Naive thymus-derived CD8-positive, alpha-beta T cell (primary cell): ENCODE measurements around the gene VPS39. TPM values are rescaled to one million over a fixed set of nuclear protein-coding genes. Genes with fewer than 3 reads are reported as not detected.
A peak's percentile ranks its signal among the peaks of the same experiment; 100 is the strongest.

Experiments
- ATAC-seq, 2 donors: fragments of 150-1000 bp; cut with Tn5 transposase in 1 of 2; sonication (Bioruptor Pico), chemical (Tn5 transposase) in 1 of 2; 1 replicate in 1 of 2; 2 replicates in 1 of 2; pipeline ENCODE4 v1.10.0; 2021; ENCODE audit warnings: mild to moderate bottlenecking in 2 of 2, moderate library complexity in 2 of 2
- POLR2A ChIA-PET: fragments of 350-600 bp; sonication (Branson Sonifier 250); formaldehyde crosslinking; loops from one replicate; lab custom pipeline; 2021; ENCODE audit warnings: antibody characterized with exemption; lab: Charles Lee
- DNase-seq, 10 donors: peaks; one replicate each; pipeline versions ENCODE4 v3.0.0 to v3.0.0-alpha.2; 2020 to 2022
- H3K27ac Mint-ChIP-seq, 10 donors: one replicate each; pipeline ENCODE4 v1.8.0; 2020 to 2022; ENCODE audit warnings: mild to moderate bottlenecking in 10 of 10, mixed read lengths in 10 of 10, moderate library complexity in 4 of 10, inconsistent platforms in 1 of 10
- H3K27me3 Mint-ChIP-seq, 5 donors: one replicate each; pipeline ENCODE4 v1.8.0; 2021 to 2022; ENCODE audit warnings: mixed read lengths in 5 of 5
- H3K36me3 Mint-ChIP-seq, 3 donors: one replicate each; pipeline ENCODE4 v1.8.0; 2020 to 2022; ENCODE audit warnings: mixed read lengths in 3 of 3, mild to moderate bottlenecking in 2 of 3, inconsistent platforms in 1 of 3
- H3K4me1 Mint-ChIP-seq, 4 donors: one replicate each; pipeline ENCODE4 v1.8.0; 2021 to 2022; ENCODE audit warnings: mixed read lengths in 4 of 4
- H3K4me3 Mint-ChIP-seq, 10 donors: one replicate each; pipeline ENCODE4 v1.8.0; 2020 to 2022; ENCODE audit warnings: mild to moderate bottlenecking in 10 of 10, mixed read lengths in 10 of 10, moderate library complexity in 6 of 10, inconsistent platforms in 1 of 10
- H3K9me3 Mint-ChIP-seq, 9 donors: one replicate each; pipeline ENCODE4 v1.8.0; 2020 to 2022; ENCODE audit warnings: mixed read lengths in 9 of 9, mild to moderate bottlenecking in 3 of 9, inconsistent platforms in 1 of 9, moderate library complexity in 1 of 9
- polyA plus RNA-seq, 3 donors: library from polyadenylated mRNA; unstranded; fragments of 300-500 nt; fragmentation: Illumina TruSeq; gene quantifications; one replicate each; pipeline ENCODE4 v1.2.3, GENCODE V29; 2021
- total RNA-seq, 8 experiments: library from RNA in 2 of 8; stranded (reverse) in 2 of 8; gene quantifications; one replicate each; pipeline ENCODE4 v1.2.3 and lab custom pipeline; 2021 to 2026

Gene VPS39
- total and polyA plus RNA-seq, 5 experiments from 2014 or later = 26.9 to 113 (median 40.5) TPM

DNA sequence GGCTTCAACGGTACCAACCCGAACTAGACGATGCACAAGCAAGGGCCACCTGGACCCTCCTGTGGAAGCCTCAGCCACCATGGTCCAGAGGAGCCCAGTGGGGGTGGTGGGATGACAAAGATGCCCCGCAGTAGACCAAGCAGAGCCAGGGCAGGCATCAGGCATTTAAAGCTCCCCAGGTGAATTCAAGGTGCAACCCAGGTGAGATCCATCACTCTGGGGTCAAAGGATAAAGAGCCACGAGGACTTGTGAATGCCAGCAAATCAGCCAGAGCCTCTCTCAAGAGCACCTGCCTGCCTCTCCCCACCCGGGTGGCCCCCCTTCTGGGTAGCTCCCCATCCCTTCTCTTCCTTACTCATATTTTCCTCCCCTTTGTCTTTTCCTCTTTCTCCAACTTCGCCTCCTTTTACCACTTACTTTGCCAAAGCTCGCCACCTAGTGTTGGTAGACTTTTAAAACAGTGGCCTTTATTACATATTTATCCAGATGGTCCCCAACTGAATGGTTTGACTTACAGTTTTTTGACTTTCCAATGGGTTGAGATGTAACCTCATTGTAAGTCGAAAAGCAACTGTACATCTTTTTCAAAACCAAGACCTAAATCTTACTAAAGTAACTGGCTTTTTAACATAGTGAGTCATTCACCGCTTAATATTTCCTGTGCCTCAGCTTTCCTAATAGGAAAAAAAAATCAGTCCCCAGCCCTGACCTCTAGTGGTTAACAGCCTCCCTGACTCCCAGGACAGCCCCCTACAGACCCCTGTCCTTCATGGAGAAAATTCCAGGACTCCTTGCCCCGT, 70.4 kb downstream of the VPS39 start:
- no peak overlapping the region for H3K27ac Mint-ChIP-seq
- peaks cover 0 to 3% (median 0%) of the 10 kb centered on the region in 4 donors for H3K4me1 Mint-ChIP-seq
- no peaks in the 10 kb centered on the region for H3K36me3 Mint-ChIP-seq
- ATAC-seq (no peak), DNase-seq (peak in 3 of 10 donors; percentile 9 to 54 (median 16))
- H3K9me3 Mint-ChIP-seq = no peaks in the 10 kb centered on the region
- POLR2A ChIA-PET = interaction anchor here (0.7 kb wide), 1 partner anchor 519 kb away, joined by 3 read pairs; no protein-coding TSS in a partner anchor
- H3K4me3 Mint-ChIP-seq = no peak overlapping the region
- H3K27me3 Mint-ChIP-seq = peaks cover 0 to 6% (median 0%) of the 10 kb centered on the region in 5 donors

DNA sequence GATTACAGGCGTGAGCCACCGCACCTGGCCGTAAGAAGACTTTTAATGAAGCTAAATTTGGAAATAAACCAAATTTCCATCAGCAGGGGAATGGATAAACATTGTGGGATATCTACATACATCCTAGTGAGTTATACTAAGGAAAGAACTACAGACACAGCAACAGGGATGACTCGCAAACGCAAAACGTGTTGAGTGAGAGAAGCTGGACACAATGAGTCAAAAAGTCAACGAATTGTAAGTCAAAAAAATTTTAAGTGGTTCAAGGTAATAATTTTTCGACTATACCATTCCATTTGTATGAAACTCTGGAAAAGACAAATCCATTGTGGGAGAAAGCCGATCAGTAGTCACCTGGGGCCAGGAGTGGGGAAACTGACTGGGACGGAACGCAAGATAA, 71.6 kb downstream of the VPS39 start:
- Mint-ChIP-seq H3K27me3 (peaks cover 0 to 6% (median 2%) of the 10 kb centered on the region in 5 donors), H3K9me3 (no peaks in the 10 kb centered on the region), H3K4me1 (peaks cover 0 to 3% (median 0%) of the 10 kb centered on the region in 4 donors), H3K4me3 (no peak overlapping the region), H3K27ac (peak overlapping the region in 1 of 10 donors; percentile 61), H3K36me3 (no peaks in the 10 kb centered on the region)
- ATAC-seq = no peak
- POLR2A ChIA-PET = no interaction called here
- DNase-seq = no peak

GRCh38 chr15:42135351-42135750, 72.8 kb downstream of the VPS39 start:
- ATAC-seq (no peak), DNase-seq (no peak)
- Mint-ChIP-seq H3K4me1 (peaks cover 0 to 2% (median 0%) of the 10 kb centered on the region in 4 donors), H3K9me3 (no peaks in the 10 kb centered on the region), H3K27me3 (peaks cover 2 to 11% (median 6%) of the 10 kb centered on the region in 5 donors), H3K36me3 (no peaks in the 10 kb centered on the region), H3K27ac (peak overlapping the region in 1 of 10 donors; percentile 13), H3K4me3 (no peak overlapping the region)
- POLR2A ChIA-PET = no interaction called here

DNA sequence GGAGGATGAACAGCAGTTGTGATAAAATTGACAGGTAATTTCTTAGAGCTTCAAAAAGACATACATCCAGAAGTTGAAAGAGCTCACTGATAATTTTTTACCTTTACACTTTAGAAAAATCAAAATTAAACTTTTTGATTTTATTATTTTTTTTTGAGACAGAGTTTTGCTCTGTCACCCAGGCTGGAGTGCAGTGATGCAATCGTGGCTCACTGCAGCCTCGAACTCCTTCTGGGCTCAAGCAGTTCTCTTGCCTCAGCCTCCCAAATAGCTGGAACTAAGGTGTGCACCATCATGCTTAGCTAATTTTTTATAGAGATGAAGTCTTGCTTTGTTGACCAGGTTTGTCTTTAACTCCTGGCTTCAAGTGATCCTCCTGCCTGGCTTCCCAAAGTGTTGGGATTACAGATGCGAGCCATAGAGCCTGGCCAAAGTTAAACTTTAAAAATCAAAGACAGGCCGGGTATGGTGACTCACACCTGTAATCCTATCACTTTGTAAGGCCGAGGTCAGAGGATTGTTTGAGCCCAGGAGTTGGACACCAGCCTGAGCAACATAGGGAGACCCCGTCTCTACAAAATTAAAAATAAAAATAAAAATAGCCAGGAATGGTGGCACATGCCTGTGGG, 73.4 kb downstream of the VPS39 start:
- POLR2A ChIA-PET = no interaction called here
- no peak for ATAC-seq
- H3K9me3 Mint-ChIP-seq = no peaks in the 10 kb centered on the region
- H3K27ac Mint-ChIP-seq = peak overlapping the region in 1 of 10 donors; percentile 13
- H3K4me3 Mint-ChIP-seq = no peak overlapping the region
- H3K36me3 Mint-ChIP-seq = no peaks in the 10 kb centered on the region
- H3K27me3 Mint-ChIP-seq = peaks cover 2 to 17% (median 8%) of the 10 kb centered on the region in 5 donors
- peak in 1 of 10 donors; percentile 6 for DNase-seq
- peaks cover 0 to 2% (median 0%) of the 10 kb centered on the region in 4 donors for H3K4me1 Mint-ChIP-seq

GRCh38 chr15:42133886-42134502, 74.1 kb downstream of the VPS39 start:
- peaks cover 0 to 2% (median 0%) of the 10 kb centered on the region in 4 donors for H3K4me1 Mint-ChIP-seq
- no peak overlapping the region for H3K4me3 Mint-ChIP-seq
- POLR2A ChIA-PET = no interaction called here
- peak overlapping the region in 1 of 10 donors; percentile 54 for H3K27ac Mint-ChIP-seq
- DNase-seq = peak in 5 of 10 donors; percentile 5 to 31 (median 11)
- H3K9me3 Mint-ChIP-seq = no peaks in the 10 kb centered on the region
- no peaks in the 10 kb centered on the region for H3K36me3 Mint-ChIP-seq
- peak; percentile 39 to 53 for ATAC-seq
- peaks cover 2 to 24% (median 13%) of the 10 kb centered on the region in 5 donors for H3K27me3 Mint-ChIP-seq

DNA sequence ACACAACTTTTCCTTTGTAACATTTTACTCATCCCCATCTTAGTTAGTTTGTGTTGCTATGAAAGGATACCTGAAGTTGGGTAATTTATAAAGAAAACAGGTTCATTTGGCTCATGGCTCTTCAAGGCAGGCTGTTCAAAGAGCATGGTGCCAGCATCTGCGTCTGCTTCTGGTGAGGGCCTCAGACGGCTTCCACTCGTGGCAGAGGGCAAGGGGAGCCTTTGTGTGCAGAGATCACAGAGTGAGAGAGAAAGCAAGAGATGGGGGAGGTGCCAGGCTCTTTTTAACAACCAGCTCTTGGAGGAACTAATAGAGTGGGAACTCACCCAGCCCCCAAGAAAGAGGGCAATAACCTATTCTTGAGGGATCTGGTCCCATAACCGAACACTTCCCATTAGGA, 74.7 kb downstream of the VPS39 start:
- peak in 1 of 10 donors; percentile 2 for DNase-seq
- H3K27me3 Mint-ChIP-seq = peaks cover 2 to 24% (median 13%) of the 10 kb centered on the region in 5 donors
- ATAC-seq = no peak
- POLR2A ChIA-PET = no interaction called here
- no peaks in the 10 kb centered on the region for H3K9me3 Mint-ChIP-seq
- H3K27ac Mint-ChIP-seq = no peak overlapping the region
- H3K4me3 Mint-ChIP-seq = no peak overlapping the region
- H3K36me3 Mint-ChIP-seq = no peaks in the 10 kb centered on the region
- H3K4me1 Mint-ChIP-seq = peaks cover 0 to 2% (median 0%) of the 10 kb centered on the region in 4 donors

DNA sequence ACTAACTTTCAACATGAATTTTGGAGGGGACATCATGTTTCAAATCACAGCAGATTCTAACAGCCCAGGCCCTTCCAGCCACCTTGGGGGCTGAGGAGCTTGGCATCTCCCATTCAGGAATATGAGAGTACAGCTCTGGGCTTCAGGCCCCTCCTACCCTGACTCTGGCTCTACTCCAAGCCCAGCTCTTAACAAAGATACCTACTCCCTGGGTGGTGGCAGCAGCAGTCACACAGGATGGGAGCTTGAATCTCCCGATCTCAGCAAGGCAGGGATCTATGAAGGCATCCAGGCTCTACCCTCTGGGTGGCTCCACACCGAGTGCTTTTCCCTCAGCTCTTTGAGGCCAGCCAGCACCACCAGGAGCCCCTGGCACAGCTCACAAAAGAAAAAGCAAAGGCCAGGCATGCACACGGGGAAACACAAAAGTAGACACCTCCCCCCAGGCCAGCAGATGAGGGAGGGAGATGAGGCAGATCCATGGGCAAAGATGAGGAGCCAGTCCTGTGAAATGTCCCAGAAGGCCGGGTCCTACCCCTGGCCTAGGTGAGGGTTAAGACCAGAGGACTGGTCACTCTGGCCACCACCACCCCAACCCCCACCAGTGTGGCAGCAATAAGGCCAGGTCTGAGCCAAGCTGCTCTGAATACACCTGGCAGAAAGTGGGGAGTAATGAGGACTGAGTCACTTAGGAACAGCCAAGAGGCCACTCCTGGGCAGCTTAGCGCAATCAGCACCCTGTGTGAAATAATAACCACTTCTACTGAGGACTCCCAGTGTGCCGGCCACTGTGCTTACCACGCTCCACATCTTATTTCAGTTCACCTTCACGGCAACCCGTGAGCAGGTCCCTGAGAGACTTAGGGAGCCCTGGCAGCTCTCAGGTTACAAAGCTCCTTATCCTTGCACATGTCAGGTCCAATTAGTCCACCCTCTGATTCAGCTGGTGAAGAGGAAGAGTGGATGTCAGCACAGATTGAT, 76.0 kb downstream of the VPS39 start:
- POLR2A ChIA-PET = no interaction called here
- H3K36me3 Mint-ChIP-seq = no peaks in the 10 kb centered on the region
- H3K4me3 Mint-ChIP-seq = no peak overlapping the region
- no peaks in the 10 kb centered on the region for H3K9me3 Mint-ChIP-seq
- no peaks in the 10 kb centered on the region for H3K4me1 Mint-ChIP-seq
- no peak for ATAC-seq
- H3K27me3 Mint-ChIP-seq = peaks cover 6 to 24% (median 14%) of the 10 kb centered on the region in 5 donors
- H3K27ac Mint-ChIP-seq = no peak overlapping the region
- DNase-seq = no peak

DNA sequence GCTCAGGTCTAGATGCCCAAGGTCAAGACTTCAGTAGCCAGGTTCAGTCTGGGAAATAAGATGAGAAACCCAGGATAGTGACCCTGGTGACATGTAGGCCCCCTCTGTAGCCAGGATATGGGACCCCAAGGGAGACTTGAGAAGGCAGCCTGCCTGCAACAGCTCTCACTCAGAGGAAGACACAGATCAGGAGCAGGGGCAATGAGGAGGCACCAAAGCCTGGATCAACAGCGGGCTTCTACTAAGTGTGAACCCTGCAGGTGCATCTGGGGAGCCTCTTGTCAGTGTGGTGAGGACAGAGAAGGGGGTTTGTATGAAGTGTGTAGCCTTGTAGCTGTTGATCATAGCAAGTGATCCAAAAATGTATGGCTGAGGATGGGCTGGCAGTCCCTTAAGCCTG, 77.1 kb downstream of the VPS39 start:
- Mint-ChIP-seq H3K4me3 (no peak overlapping the region), H3K4me1 (no peaks in the 10 kb centered on the region), H3K9me3 (no peaks in the 10 kb centered on the region), H3K27me3 (peaks cover 6 to 24% (median 14%) of the 10 kb centered on the region in 5 donors), H3K36me3 (no peaks in the 10 kb centered on the region), H3K27ac (no peak overlapping the region)
- no peak for DNase-seq
- no peak for ATAC-seq
- POLR2A ChIA-PET = no interaction called here

DNA sequence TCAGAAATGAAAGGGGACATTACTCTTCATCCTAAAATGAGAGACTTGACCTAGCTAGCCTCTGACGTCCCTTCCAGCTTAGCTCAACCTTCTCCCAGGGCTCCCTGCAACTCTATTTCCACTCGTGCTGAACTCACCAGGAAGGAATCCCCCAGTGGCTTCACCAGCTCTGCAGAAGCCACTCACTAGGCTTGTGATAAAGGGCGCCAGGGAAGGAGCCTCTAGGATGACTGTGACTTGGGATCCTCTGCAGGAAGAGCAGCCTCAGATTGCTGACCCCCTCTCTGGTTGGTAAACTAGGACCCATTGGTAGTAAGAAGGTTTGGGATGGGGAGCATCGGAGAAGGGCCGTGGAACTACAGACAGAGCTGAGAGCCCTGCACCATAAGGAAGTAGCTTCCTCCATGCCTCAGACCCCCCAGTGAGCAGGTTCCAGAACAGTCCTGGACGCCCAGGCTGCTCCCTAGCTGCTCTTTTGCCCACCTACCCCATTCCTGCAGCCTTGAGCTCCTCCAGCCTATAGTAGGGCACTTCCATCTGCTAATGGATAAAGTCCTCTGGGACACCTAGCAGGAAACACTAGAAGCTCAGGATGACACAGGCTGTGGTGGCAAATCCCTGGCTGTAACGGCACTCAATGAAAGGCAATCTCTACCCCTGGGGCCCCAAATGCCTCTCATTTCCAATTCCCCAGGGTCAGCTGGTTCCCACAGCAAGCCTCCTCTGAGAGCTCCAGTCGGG, 77.7 kb downstream of the VPS39 start:
- no peaks in the 10 kb centered on the region for H3K36me3 Mint-ChIP-seq
- no peak for DNase-seq
- H3K4me3 Mint-ChIP-seq = no peak overlapping the region
- H3K9me3 Mint-ChIP-seq = peaks cover 0 to 1% (median 0%) of the 10 kb centered on the region in 9 donors
- H3K27ac Mint-ChIP-seq = no peak overlapping the region
- no peak for ATAC-seq
- POLR2A ChIA-PET = no interaction called here
- no peaks in the 10 kb centered on the region for H3K4me1 Mint-ChIP-seq
- peaks cover 6 to 24% (median 11%) of the 10 kb centered on the region in 5 donors for H3K27me3 Mint-ChIP-seq

DNA sequence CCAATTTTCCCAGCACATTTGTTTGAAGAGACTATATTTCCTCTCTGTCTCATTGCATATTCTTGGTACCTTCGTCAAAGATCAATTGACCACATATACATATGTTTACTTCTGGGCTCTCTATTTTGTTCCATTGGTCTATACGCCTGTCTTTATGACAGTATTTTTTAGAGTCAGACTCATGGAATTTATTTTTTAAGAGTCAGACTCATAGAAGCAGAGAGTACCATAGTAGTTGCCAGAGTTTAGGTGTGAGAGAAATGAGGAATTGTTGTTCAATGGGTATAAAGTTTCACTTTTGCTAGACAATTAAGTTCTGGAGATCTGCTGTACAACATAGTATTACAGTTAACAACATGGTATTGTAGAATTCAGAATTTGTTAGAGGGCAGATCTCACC, 78.7 kb downstream of the VPS39 start:
- H3K27me3 Mint-ChIP-seq = peaks cover 7 to 24% (median 11%) of the 10 kb centered on the region in 5 donors
- no peaks in the 10 kb centered on the region for H3K36me3 Mint-ChIP-seq
- H3K9me3 Mint-ChIP-seq = peaks cover 0 to 2% (median 0%) of the 10 kb centered on the region in 9 donors
- no peaks in the 10 kb centered on the region for H3K4me1 Mint-ChIP-seq
- H3K27ac Mint-ChIP-seq = no peak overlapping the region
- no peak for DNase-seq
- POLR2A ChIA-PET = no interaction called here
- H3K4me3 Mint-ChIP-seq = no peak overlapping the region
- no peak for ATAC-seq

DNA sequence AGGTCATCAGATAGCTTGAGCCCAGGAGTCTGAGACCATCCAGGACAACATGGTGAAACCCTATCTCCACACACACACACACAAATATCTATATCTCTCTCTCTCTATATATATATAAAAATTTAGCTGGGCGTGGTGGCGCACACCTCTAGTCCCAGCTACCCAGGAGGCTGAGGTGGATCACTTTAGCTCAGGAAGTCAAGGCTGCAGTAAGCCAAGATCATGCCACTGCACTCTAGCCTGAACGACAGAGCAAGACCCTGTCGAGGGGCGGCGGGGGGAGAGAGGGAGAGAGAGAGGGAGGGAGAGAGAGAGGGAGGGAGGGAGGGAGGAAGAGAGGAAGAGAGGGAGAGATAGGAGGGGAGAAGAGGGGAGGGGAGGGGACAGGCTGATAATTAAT, 79.6 kb downstream of the VPS39 start:
- Mint-ChIP-seq H3K4me1 (no peaks in the 10 kb centered on the region), H3K36me3 (no peaks in the 10 kb centered on the region), H3K9me3 (peaks cover 0 to 2% (median 0%) of the 10 kb centered on the region in 9 donors), H3K4me3 (no peak overlapping the region), H3K27ac (no peak overlapping the region), H3K27me3 (peaks cover 7 to 24% (median 11%) of the 10 kb centered on the region in 5 donors)
- DNase-seq (no peak), ATAC-seq (no peak)
- POLR2A ChIA-PET = no interaction called here
